Measurements from ENCODE around the gene ARHGEF12.

- TF ChIP-seq, protein P1, sequence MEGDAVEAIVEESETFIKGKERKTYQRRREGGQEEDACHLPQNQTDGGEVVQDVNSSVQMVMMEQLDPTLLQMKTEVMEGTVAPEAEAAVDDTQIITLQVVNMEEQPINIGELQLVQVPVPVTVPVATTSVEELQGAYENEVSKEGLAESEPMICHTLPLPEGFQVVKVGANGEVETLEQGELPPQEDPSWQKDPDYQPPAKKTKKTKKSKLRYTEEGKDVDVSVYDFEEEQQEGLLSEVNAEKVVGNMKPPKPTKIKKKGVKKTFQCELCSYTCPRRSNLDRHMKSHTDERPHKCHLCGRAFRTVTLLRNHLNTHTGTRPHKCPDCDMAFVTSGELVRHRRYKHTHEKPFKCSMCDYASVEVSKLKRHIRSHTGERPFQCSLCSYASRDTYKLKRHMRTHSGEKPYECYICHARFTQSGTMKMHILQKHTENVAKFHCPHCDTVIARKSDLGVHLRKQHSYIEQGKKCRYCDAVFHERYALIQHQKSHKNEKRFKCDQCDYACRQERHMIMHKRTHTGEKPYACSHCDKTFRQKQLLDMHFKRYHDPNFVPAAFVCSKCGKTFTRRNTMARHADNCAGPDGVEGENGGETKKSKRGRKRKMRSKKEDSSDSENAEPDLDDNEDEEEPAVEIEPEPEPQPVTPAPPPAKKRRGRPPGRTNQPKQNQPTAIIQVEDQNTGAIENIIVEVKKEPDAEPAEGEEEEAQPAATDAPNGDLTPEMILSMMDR (optimal IDR thresholded peaks at IDR 0.05 in 1 of 3, IDR thresholded peaks at IDR 0.05 in 1 of 3, conservative IDR thresholded peaks at IDR 0.05 in 1 of 3; ENCODE audit: extremely low read depth in 1 of 3, insufficient read depth in 2 of 3, low read length in 3 of 3), result no peak
- TF ChIP-seq EZH2 (IDR thresholded peaks at IDR 0.05; ENCODE audit: low read length), result no peak
Observed at GRCh38 chr11:120532082-120532831, 196.0 kb downstream of the ARHGEF12 start.
